ENCODE measurements around the gene MAGI3.

MAGI3 gene

DNA sequence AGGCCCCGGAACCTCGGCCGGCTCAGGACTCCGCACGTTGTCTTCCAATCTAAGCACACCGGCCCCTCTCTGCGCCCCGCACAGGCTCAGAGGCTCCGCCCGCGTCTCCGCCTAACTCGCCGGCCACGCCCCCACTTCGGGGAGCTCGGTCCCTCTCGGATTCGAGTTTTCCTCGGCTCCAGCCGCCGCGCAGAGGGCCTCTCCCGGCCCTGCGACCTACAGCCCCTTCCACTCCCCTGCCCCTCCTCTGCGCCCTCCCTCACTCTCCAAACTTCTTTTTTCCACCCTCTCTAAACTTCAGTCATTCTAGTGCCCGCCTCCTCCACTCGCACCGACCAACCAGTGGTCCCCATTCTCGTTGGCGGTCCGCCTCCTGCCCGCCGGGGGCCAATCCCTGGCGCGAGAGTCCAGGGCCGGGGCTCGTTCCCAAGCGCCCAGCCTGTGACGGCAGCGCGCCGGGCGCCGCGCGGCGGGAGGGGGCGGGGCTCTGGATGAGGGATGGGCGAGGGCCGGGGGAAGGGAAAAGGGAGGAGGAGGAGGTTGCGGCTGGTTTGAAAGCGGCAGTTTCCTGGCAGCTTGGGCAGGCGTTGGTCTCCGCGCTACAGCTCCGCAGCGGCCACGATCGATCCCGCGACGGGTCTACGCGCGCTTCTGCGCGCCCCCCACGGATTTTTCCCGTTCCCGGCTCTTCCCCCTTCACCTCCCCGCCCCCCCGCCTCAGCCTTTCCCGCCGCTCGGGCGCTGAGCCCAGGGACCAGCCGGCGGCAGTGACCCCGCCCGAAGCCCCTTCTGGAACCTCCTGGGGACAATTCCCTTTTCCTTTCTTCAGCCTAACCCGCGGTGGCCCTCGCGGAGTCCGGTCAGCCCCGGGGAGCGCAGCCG is at the start of gene MAGI3:
TSS of gene MAGI3 (plus strand) at position 563 of the 882 bp plus-strand sequence. CDS start 519 bp downstream, outside the sequence.
- peak; percentile 68 for DNase-seq

DNA sequence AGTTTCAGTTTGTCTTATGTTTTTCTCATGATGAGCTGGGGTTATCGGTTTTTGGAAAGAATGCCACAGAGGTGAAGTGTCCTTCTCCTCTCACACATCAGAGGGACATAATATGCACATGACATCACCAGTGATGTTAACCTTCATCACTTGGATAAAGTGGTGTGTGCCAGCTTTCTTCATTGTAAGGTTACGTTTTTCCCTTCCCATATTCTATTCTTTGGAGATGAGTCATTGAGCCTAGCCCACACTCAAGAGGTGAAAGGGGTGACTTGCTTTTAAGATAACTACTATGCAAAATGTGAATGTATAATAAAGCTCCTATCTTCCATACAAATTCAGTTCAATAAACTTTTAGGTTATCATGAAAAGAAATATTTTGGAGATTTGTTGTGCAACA is 36.7 kb upstream of the MAGI3 start:
- DNase-seq: no peak

DNA sequence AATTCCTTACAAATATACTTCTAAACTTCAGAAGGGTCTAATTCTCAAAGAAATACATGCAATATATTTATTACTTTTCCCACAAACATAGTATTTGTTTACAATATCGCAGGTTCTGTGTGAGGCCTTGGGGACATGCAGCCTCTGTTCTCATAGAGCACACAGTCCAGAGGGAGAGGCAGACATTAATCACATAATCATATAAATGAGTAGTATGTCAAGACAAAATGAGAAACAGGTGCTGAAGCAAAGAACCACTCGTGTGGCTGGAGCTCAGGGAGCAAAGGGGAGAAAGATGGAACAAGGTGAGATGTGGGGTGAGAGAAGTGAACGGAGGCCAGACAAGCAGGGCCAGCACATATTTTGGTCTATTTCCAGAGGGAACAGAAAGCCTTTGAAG is 26.4 kb upstream of the MAGI3 start:
- no peak for DNase-seq

DNA sequence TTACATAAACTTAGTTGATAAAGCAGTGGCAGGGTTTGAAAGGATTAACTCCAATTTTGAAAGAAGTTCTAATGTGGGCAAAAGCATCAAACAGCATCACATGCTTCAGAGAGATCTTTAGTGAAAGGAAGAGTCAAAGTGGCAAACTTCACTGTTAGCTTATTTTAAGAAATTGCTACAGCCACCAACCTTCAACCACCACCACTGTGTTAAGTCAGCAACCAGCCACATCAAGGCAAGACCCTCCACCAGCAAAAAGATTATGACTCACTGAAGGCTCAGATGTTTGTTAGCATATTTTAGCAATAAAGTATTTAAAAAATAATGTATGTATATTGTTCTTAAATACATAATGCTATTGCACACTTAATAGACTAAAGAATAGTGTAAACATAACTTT is 21.3 kb upstream of the MAGI3 start:
- no peak for DNase-seq

DNA sequence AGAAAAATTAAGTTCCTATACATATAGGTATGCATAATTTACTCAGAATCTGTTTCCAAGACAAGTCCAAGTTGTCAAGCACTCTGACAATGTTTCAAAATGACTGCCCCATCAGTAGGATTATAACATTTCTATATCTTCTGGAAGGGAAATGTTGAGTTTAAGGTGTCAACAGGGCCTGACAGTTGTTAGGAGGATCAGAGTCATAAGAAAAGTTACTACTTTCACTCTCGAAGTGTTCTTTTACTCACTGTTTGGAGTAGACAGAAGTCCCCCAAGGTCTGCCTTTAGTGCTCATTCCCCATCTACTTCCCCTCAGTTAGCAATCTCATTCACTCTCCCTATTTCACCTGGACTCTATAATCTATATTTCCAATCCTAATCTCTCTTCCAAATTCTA is 20.6 kb upstream of the MAGI3 start:
- DNase-seq: no peak

DNA sequence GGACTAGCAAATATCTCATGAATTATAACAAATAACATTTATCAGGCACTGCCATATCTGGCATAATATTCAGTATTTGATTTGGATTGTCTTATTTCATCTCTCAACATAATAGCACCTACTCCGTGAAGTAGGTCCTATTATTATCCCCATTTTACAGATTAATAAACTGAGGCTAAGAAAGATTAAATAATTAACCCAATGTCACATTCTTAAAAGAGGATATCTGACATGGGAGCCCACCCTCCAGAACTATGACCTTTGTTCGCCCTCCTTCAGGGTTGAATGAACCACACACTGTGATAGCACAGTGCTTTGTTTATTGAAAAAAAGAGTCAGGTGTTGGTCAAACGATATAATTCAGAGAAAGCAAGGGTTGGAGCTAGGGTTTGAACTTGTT is 19.4 kb upstream of the MAGI3 start:
- no peak for DNase-seq

DNA sequence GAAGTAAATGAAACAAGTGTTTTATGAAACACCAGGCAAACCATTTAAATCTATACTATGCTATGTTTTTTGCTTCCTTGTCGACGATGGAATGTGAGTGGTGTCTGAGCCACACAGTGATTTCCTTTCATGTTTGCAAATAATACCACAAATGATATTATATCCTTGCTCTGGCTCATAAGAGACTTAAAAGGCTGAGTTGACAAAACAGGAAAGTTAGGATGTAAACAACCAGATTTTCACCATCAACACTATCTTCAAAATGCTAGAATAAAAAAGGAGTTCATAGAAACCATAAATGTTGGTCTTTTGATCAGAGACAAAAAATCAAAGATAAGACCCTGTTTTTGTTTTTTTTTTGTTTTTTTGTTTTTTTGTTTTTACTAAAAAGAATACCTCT is 17.8 kb upstream of the MAGI3 start:
- no peak for DNase-seq

DNA sequence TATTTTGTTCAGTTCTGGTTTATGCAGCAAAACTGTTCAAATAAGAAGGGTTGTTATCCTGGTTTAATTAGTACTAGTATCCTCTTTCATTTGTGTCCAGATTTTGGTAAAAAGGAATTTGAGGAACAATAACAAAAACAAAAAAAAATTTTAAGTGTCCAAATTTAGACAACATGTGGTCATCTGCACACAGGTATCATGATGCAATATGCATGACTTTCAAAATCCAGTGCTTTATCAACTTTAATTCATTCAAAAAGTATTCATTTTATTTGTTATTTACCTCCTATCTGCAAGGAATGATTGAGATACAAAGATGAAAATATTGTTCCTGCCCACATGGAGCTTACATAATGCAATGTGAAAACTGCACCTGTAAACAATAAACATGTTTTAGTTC is 16.7 kb upstream of the MAGI3 start:
- DNase-seq: no peak

DNA sequence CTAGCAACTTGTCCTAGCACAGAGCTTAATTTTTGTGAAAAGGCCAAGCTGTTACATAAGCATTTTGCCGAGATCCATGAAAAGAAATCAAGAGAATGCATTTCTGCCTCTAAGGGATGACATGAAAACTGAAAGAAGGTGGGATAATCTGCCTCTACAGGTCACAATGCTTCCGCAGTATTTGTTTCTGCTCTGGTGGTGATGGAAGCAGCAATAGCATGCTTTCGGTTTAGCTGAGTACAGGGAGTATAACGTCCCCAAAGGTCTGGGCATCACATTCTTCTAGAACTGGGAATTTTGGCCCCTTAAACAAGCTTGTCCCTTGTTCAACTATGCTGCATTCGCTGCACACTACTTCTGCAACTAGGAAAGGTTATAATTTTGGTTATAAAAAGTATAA is 14.4 kb upstream of the MAGI3 start:
- DNase-seq: no peak

DNA sequence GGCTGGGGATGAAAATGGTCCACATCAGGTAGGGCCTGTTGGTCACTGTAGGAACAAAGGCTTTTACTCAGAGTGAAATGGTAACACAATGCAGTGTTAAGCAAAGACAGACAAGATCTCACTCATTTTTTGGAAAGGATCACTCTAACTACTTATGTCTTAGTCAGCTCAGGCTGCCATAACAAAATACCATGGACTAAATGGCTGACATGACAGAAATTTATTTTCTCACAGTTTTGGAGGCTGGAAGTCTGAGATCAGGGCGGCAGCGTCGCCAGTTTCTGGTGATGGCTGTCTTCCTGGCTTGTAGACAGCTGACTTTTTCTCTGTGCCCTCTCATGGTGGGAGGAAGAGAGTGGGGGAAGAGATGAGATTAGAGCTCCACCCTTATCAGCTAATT is 10.2 kb upstream of the MAGI3 start:
- no peak for DNase-seq

DNA sequence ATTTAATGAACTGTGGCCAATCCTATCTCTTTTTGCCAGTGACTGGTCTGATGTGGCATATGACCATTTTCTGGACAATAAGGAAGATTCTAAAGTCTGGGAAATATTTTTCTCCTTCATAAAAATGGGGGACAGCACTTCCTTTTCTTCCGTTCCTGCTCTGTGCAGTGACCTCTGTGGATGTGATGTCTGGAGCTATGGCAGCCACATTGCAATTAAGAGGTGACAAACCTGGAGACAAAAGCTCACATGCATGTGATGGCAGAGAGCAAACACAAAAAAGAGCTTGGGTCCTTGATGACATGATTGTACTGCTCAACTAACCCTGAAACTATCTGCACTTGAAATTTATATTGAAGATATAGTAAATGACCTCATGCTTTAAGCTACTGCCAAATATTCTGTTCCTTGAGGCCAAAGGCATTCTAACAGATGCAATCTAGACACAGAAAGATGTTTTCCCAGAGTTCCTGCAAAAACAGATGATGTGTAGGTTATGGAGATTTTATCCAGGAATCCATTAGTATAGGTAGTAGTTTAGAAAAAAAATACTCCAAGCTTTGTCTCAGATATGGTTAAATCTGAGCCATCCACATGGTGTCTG is 2.2 kb upstream of the MAGI3 start:
- DNase-seq: no peak

DNA sequence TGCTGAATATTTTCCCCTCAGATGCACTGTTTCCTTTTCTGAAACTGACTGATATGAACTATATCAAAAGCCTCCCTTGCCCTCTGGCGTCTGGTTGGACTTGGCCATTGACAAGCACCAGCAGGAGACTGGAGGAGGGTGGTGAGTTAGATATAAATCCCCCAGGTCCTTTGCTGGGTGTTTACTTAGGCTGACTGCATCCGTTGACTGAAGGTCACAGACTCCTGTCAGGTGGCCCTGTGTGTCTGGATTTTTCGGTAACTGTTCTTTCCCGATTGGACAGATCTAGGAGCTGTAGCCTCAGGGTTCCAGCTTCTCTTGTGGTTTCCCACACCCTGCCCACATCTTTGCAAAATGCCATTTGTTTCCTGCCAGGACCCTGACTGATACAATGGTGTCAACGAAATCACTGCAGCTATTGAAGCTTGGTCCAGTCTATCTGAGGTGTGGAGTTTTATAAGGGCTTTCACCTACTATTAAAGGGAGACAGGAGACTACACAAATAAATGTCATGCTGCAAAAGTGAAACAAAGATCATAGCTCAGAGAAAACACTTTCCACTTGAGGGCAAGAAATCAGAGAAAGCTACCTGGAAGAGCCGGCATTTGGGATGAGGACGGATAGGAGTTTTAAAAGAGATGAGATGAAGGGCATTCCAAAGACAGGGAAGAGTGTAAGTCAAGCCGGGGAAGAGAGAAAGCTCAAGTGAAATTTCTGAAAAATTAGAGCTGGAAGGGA is 1.5 kb upstream of the MAGI3 start:
- DNase-seq: no peak

DNA sequence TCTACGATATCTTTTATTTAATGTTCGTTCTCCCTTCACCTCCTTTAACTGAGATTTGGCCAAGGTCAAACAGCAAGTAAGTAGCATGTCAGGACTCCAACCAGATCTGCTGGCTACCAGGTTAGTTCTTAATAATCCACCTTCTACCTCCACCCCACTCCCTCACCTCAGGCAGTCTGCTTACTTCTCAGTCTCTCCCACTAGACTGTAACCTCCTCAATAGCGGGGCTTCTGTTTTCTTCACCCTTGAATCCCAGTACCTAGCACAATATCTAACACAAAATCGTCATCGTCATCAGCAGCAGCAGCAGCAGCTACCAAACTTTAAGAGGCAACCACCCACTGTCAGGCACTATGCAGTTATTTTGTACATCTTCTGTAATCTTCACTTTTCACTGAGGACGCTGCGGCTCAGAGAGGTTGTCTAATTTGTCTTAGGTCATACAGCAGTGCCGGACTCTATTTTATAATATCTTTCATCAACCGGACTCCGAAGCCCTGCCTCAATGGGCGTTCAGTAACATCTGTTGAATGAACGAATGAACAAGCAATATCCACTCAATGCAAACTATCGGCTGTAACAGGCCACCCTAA is 859 bp upstream of the MAGI3 start:
- no peak for DNase-seq

DNA sequence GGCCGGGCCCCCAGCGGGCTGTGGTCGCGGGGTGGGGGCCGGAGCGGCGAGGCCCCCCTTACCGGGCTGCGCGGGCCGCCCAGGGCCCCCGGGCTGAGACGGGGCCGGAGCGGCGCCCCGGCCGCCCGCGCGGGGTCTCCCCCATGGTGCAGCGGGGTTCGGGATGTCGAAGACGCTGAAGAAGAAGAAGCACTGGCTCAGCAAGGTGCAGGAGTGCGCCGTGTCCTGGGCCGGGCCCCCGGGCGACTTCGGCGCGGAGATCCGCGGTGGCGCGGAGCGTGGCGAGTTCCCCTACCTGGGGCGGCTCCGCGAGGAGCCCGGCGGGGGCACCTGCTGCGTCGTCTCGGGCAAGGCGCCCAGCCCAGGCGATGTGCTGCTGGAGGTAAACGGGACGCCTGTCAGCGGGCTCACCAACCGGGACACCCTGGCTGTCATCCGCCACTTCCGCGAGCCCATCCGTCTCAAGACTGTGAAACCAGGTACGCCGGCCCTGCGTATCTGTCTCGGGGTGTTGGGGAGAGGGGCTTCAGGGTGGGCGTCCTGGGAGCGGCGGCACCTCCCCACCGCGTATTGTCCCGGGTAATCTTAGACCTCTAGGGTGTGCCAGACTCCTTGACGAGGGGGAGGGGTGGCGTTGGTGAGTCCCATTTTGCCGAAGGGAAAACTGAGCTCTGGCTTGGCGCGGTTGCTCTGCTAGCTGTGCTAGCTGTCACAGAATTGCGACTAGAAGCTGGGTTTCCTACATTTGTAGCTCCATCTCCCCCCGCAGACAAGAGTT is 745 bp downstream of the MAGI3 start:
- no peak for DNase-seq

DNA sequence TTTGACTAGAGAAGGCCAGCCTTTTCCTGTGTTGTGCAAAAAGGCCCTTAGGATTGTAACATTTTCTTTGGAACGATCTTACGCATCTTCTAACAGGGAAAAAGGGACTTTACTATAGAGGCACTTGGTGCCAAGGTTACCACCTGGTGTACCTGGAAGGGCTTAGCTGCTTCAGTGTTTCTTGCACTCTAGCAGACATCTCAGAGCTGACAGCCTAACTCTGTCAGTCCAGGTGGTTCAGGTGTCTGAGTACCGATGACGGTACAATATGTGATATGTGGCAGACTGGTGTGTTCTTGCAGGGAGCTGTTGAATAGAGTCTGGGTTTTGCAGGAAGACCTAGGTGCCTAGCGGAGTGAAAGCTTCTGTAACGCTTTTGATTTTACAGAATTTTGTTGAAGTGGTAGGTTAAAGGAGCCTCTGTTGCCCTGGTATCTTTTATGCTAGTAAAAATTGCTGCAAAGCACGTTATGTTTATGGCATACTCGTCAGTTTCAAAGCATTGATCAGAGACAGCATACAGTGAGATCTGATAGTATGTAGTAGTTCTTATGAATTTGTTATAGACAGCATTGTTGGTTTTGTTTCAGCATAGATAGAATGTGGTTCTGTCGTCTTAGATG is 1.4 kb downstream of the MAGI3 start:
- DNase-seq: no peak

DNA sequence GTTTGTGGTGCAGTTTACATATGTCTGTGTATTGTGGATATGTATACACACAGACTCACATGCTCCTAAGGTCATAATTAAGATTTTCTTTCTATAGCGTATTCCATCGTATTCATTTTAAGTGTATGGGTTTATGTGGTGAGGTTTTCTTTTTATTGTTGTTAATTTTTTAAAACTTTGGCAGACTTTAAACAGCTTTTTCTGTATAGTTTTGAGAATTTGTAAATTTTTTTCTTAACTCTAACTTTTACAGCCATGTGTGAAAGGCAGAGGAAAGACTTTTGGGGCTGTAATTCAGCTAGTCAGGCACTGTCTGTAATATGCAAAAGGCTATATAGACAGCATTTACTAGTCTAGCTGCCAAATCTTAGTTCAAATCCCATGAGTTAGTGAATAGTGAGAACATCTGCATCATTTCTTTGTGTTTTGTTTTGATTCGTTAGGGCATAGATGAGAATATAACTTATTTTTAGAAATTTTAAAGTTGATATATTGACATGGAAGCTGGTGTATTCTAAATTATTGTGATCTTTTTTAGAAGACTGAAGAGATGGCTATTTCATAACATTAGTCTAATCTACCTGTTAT is 2.3 kb downstream of the MAGI3 start:
- no peak for DNase-seq

DNA sequence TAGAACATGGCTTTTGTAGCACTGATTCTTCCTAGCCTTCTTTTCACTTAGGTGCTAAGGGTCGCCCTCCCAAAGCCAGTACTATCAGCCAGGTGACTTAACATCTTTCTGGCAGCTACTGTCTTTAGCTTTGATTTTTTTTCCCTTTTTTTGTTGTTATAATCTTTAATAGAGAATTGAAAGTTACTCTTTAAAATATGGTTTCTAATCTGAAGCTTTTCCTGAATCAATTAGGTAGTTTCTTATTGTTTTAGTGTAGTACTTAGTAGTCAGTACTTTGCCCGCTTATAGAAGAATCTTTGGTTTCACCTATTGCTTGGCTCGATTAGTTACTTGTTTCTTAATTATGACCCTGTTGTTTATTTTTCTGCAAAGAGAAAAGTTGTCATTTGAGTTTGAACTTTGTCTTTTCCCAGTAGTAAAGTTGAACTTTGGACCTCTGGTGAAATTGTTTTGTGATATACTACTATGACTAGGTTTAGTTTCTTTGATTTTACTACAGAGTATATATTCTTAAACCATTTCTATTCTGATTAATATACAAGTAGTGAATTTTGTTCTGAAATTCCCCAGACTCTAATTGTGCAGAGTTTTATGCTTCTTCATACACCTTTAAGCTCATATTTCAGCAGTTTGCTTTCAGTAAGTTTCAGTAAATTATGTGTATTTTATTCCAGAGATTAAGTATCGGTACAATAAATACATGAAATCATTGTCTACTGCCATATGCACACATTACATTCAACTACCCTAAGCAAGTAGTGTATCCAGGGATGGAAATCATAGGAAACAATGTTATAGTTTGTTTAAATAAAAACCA is 3.9 kb downstream of the MAGI3 start:
- DNase-seq: no peak

DNA sequence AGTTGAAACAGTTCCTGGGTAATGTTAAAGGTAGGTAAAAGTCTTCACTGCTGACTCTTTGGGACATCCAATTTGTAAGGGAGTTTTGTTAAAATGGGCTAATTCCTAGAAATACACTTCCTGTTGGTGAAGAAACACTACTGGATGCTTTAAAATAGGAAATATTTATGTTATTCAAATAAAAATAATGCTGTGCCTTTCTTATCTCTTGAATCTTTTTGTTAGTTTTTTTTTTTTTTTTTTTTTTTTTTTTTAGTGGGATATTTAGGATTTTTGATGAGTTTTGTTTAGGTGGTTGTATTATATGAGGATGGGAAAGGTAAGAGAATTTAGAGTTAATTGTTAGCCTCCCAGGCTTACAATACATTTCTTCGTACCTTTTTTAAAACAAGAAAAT is 4.5 kb downstream of the MAGI3 start:
- DNase-seq: no peak

DNA sequence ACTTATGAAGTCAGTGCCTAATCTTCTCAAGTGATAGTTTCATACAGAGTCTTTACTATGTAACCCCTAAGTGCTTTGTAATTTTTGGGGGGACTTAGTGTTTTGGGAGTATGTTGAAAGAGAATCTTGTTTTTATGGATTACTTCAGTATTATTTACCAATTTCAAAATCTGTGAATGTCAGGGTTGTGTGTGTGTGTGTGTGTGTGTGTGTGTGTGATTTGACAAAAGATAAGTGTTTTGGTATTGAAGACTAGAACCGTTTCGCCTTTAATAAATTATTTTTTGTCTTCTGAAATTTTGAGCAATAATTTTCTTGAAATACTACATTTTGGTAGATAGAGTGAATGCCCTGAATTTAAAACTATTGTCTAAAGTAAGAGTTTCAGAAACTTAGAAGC is 5.8 kb downstream of the MAGI3 start:
- DNase-seq: no peak

DNA sequence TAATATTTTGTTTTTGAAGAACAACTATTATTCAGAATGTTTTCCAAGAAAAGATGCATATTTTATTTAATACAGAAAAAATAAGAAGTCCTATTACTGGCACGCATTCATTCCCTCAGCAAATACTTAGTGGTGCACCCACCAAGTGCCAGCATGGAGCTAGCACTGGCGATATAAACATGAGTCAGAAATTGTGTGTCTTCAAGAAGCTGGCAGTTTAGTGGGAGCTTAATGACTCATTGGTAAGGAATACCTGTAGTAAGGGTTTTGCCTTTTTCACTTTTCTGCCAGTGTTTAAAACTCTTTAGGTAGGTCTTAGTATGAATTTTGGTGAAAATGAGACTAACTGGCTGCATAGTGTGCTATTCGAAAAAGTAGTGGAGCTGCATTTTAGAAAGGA is 6.3 kb downstream of the MAGI3 start:
- DNase-seq: no peak

DNA sequence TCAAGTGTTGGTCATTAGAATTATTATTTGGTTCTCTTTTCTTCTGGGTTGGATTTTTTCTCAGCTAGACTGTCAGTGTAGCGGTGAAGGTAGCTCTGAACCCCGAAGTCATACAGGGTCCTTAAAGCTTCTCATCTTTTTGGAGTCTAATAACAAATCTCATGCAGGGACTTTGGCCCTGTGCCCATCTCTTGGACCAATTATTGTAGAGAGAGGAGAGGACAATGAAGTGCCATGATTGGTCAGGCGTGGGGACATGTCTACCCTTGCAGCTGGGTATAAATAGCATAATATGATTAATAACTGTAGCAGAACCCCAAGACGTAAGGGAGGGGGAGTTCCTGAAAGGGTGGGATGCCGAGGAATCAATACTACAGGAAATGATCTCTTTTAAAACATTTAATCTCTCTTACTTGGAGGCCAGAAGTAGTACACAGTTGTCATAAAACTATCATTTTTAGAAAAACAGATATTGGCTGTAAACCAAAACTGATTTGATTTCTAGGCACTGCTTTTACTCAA is 8.8 kb downstream of the MAGI3 start:
- DNase-seq: no peak

Data from GOT3 (cell line).